ENCODE measurements around the gene TEKT1. TPM values are rescaled to one million over a fixed set of nuclear protein-coding genes. Genes with fewer than 3 reads are reported as not detected.

TEKT1 gene
- total and polyA plus RNA-seq, 9 of the 15 experiments (the other 6 are each of a cell fraction or from before 2014, with no cell fraction given): 0.06 TPM; not detected in 8

- ATAC-seq (no peak), DNase-seq (ENCODE audit: extremely low read depth in 1 of 4, low spot score in 3 of 4) (peak in 1 of 4 experiments; percentile 5), FAIRE-seq (no peak)
- Histone ChIP-seq H3K36me3 (ENCODE audit: control insufficient read depth, insufficient read depth, low read length) (no peaks in the 10 kb centered on the region), H3K4me2 (ENCODE audit: insufficient read depth, low read length) (no peak overlapping the region), H2AFZ (ENCODE audit: low read depth, low read length) (peak overlapping the region; percentile 55; the same call in 1 of the 2 replicates), H3K9ac (ENCODE audit: insufficient read depth in 1 of 2, low read depth in 2 of 2, low read length in 2 of 2) (no peak overlapping the region), H3K27ac (ENCODE audit: extremely low read depth, low read depth, low read length) (no peak overlapping the region), H3K9me1 (ENCODE audit: control insufficient read depth, insufficient read depth, low read length) (no peaks in the 10 kb centered on the region), H3K4me3 (no peak overlapping the region), H3K4me1 (replicated peaks in 1 of 2; ENCODE audit: control insufficient read depth in 2 of 2, insufficient read depth in 2 of 2, low read length in 2 of 2) (peaks cover 0 to 3% of the 10 kb centered on the region in 2 experiments; a peak in 2 of 5 replicates), H4K20me1 (replicated peaks; ENCODE audit: control insufficient read depth, insufficient read depth, low read length) (no peaks in the 10 kb centered on the region), H3K27me3 (ENCODE audit: control insufficient read depth in 2 of 2, insufficient read depth in 2 of 2, low read length in 2 of 2) (no peaks in the 10 kb centered on the region), H3K79me2 (ENCODE audit: control insufficient read depth, insufficient read depth, low read length) (no peaks in the 10 kb centered on the region), H3K9me3 (replicated peaks; ENCODE audit: control insufficient read depth, insufficient read depth, low read depth, low read length) (no peaks in the 10 kb centered on the region)
- no TSS peak for BruUV-seq (replicated peaks)
- TF ChIP-seq RAD21 (CRISPR knock-in tag; conservative IDR thresholded peaks at IDR 0.05 in 1 of 2, IDR thresholded peaks at IDR 0.05 in 1 of 2) (peak; percentile 14 to 34; a peak in 2 of 4 replicates), SLC30A9 (CRISPR knock-in tag; IDR thresholded peaks at IDR 0.05) (no peak)
- TF ChIP-seq, protein P1, sequence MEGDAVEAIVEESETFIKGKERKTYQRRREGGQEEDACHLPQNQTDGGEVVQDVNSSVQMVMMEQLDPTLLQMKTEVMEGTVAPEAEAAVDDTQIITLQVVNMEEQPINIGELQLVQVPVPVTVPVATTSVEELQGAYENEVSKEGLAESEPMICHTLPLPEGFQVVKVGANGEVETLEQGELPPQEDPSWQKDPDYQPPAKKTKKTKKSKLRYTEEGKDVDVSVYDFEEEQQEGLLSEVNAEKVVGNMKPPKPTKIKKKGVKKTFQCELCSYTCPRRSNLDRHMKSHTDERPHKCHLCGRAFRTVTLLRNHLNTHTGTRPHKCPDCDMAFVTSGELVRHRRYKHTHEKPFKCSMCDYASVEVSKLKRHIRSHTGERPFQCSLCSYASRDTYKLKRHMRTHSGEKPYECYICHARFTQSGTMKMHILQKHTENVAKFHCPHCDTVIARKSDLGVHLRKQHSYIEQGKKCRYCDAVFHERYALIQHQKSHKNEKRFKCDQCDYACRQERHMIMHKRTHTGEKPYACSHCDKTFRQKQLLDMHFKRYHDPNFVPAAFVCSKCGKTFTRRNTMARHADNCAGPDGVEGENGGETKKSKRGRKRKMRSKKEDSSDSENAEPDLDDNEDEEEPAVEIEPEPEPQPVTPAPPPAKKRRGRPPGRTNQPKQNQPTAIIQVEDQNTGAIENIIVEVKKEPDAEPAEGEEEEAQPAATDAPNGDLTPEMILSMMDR (IDR thresholded peaks at IDR 0.05 in 2 of 3, conservative IDR thresholded peaks at IDR 0.05 in 1 of 3; ENCODE audit: insufficient read depth in 2 of 3, low read depth in 1 of 3, low read length in 3 of 3): peak in 1 of 3 experiments; percentile 35; a peak in 2 of 6 replicates
- TF ChIP-seq, protein P2, sequence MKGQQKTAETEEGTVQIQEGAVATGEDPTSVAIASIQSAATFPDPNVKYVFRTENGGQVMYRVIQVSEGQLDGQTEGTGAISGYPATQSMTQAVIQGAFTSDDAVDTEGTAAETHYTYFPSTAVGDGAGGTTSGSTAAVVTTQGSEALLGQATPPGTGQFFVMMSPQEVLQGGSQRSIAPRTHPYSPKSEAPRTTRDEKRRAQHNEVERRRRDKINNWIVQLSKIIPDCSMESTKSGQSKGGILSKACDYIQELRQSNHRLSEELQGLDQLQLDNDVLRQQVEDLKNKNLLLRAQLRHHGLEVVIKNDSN (CRISPR knock-in tag; IDR thresholded peaks at IDR 0.05): no peak
- ChIA-PET CTCF (ENCODE audit: low intra/inter-chr PET ratio) (no interaction called here), POLR2A (interaction anchor here (0.5 kb wide), 1 partner anchor 199 kb away, joined by 3 read pairs; no protein-coding TSS in a partner anchor)
- 10% methylated on average over 6 of the region's 6 CpGs for WGBS (ENCODE audit: insufficient coverage, low coverage, missing lambda C conversion rate)
- in situ Hi-C loops (cut with MboI): no loop called here
- intact Hi-C loops (cut with micrococcal nuclease): no loop called here
Observed at GRCh38 chr17:6749519-6749918, 82.0 kb downstream of the TEKT1 start.
